ENCODE results near the gene COG7. TPM values are rescaled to one million over a fixed set of nuclear protein-coding genes. Genes with fewer than 3 reads are reported as not detected.

The COG7 gene
- total and polyA plus RNA-seq, 2 of the 13 experiments (the other 11 are each of a cell fraction or from before 2014, with no cell fraction given): 12.6 to 54.5 TPM

GRCh38 chr16:23408823-23409298 is 44.1 kb downstream of the COG7 start:
- ATAC-seq (peak; percentile 56), FAIRE-seq (no peak), DNase-seq (ENCODE audit: low spot score) (no peak)
- WGBS (ENCODE audit: low lambda C conversion rate): 88% methylated on average over 7 of the region's 7 CpGs
- no peak overlapping the region for H3K4me2 ChIP-seq (ENCODE audit: low read depth, low read length)
- H3K4me1 ChIP-seq (ENCODE audit: insufficient read depth, low read length): no peaks in the 10 kb centered on the region
- in situ Hi-C loops (cut with HindIII; ENCODE audit: extremely low pct_ligation_motif_present, low pct_unique_long_range_greater_than_20kb): no loop called here
- no peak overlapping the region for H2AFZ ChIP-seq (ENCODE audit: low read length)
- no peaks in the 10 kb centered on the region for H3K27me3 ChIP-seq (ENCODE audit: control insufficient read depth in 1 of 2, insufficient read depth in 2 of 2, low read length in 2 of 2)
- BruUV-seq (replicated peaks): no TSS peak
- no peak overlapping the region for H3K9ac ChIP-seq (ENCODE audit: insufficient read depth, low read depth, low read length)
- no peaks in the 10 kb centered on the region for H3K79me2 ChIP-seq (ENCODE audit: insufficient read depth, low read length)
- TF ChIP-seq ZNF232 (CRISPR knock-in tag; IDR thresholded peaks at IDR 0.05; ENCODE audit: borderline replicate concordance) (no peak), ATF7 (IDR thresholded peaks at IDR 0.05) (peak; percentile 93), ATF7 (CRISPR knock-in tag; IDR thresholded peaks at IDR 0.05) (no peak)
- CTCF ChIA-PET (ENCODE audit: low intra/inter-chr PET ratio, low total read pairs): no interaction called here
- H3K4me3 ChIP-seq (replicated peaks in 1 of 3; ENCODE audit: insufficient read depth in 1 of 3, low read depth in 2 of 3, low read length in 3 of 3): no peak overlapping the region
- intact Hi-C loops (cut with micrococcal nuclease; ENCODE audit: unreplicated experiment): no loop called here
- H3K9me3 ChIP-seq (ENCODE audit: low read length): no peaks in the 10 kb centered on the region
- no peak overlapping the region for H3K27ac ChIP-seq (ENCODE audit: extremely low read length, insufficient read depth, low read length)
- POLR2A ChIA-PET: no interaction called here
- H3K36me3 ChIP-seq (replicated peaks in 1 of 2; ENCODE audit: control insufficient read depth in 1 of 2, insufficient read depth in 2 of 2, low read length in 2 of 2): peaks cover 24 to 67% of the 10 kb centered on the region in 2 experiments; a peak in 4 of 5 replicates
- no peaks in the 10 kb centered on the region for H4K20me1 ChIP-seq (ENCODE audit: insufficient read depth, low read length)

GRCh38 chr16:23408242-23408822 is 44.7 kb downstream of the COG7 start:
- Histone ChIP-seq H2AFZ (ENCODE audit: low read length) (no peak overlapping the region), H3K27ac (ENCODE audit: extremely low read length, insufficient read depth, low read length) (no peak overlapping the region), H3K36me3 (replicated peaks in 1 of 2; ENCODE audit: control insufficient read depth in 1 of 2, insufficient read depth in 2 of 2, low read length in 2 of 2) (peaks cover 29 to 67% of the 10 kb centered on the region in 2 experiments), H4K20me1 (ENCODE audit: insufficient read depth, low read length) (no peaks in the 10 kb centered on the region), H3K4me2 (ENCODE audit: low read depth, low read length) (no peak overlapping the region), H3K9ac (ENCODE audit: insufficient read depth, low read depth, low read length) (no peak overlapping the region), H3K4me1 (ENCODE audit: insufficient read depth, low read length) (no peaks in the 10 kb centered on the region), H3K27me3 (ENCODE audit: control insufficient read depth in 1 of 2, insufficient read depth in 2 of 2, low read length in 2 of 2) (no peaks in the 10 kb centered on the region), H3K9me3 (ENCODE audit: low read length) (no peaks in the 10 kb centered on the region), H3K79me2 (ENCODE audit: insufficient read depth, low read length) (no peaks in the 10 kb centered on the region), H3K4me3 (replicated peaks in 1 of 3; ENCODE audit: insufficient read depth in 1 of 3, low read depth in 2 of 3, low read length in 3 of 3) (no peak overlapping the region)
- BruUV-seq (replicated peaks): no TSS peak
- DNase-seq (ENCODE audit: low spot score) (no peak), FAIRE-seq (no peak), ATAC-seq (no peak)
- intact Hi-C loops (cut with micrococcal nuclease; ENCODE audit: unreplicated experiment) (no loop called here), in situ Hi-C loops (cut with HindIII; ENCODE audit: extremely low pct_ligation_motif_present, low pct_unique_long_range_greater_than_20kb) (no loop called here)
- 95% methylated on average over 21 of the region's 21 CpGs for WGBS (ENCODE audit: low lambda C conversion rate)
- TF ChIP-seq HNRNPK (IDR thresholded peaks at IDR 0.05; ENCODE audit: low read depth, low read length, poor library complexity, severe bottlenecking): peak; percentile 15
- TF ChIP-seq ZNF703 (CRISPR knock-in tag; IDR thresholded peaks at IDR 0.05; ENCODE audit: borderline replicate concordance): no peak
- ChIA-PET CTCF (ENCODE audit: low intra/inter-chr PET ratio, low total read pairs) (no interaction called here), POLR2A (no interaction called here)

All from HepG2 (cell line).